ENCODE results near the gene C6orf132.

The C6orf132 gene

DNA sequence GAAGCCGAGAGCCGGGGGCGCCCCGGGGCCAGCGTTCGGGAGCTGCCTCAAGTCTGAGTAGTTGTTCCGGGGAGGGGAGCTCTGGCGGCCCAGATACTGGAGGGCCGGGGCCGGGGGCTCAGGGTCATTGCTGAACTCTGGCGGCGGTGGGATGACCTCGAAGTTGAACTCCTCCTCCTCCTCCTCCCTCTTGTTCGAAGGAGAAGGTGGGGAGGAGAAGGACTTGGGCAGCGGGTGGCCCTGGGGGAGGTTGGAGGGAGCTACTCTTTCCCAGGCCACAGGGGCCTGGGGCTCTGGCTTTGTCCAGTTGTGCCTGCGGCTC lies 37.7 kb downstream of the C6orf132 start:
- no peak for DNase-seq (ENCODE audit: low spot score)

DNA sequence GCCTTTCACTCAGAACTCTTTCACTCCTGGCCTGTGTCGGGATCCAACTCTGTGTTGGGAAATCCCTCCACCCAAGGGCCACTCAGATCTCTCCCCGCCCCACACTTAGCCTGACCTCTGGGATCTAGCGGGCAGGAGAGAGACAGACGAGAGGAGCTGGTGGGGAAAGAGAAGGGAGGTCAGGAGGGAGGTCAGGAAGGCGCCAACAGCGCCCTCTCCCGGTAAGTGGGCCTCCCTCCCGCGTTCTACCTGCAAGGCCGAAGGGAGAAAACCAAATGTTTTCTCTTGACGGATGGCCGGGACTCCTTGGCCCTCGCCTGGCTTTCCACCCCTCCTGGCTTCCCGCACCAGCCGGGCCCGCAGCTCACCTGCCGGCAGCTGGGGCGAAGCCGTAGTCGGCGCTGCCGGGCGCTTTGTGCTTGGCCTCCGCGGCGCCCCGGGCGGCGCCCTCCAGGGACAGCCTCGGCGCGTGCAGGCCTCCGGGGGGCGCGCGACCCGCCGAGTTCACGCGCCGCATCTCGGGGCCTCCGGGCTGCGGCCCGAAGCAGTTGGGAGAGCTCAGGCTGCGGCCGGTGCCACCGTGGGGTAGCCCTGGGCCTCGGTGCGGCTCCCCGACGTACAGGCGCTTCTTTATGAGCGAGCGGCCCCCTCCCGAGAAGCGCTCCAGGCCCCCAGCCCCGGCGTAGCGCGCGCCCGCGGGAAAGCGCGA lies 38.2 kb downstream of the C6orf132 start:
- peak; percentile 41 for DNase-seq (ENCODE audit: low spot score)

DNA sequence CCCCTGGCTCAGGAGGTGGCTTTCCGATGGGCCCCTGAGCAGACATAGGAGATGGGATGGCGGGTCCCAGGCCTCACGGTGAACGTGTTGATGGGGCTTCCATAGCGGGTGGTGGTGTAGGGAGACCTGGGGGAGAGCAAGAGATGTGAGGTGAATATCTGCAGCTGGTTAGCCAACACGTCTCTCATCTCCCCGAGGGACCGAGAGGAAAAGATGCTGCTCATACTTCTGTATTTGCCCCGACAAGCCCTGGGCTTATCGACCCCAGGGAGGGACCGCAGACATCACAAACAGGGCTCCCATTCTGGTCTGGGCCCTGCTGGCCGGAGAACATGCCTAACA lies 38.7 kb downstream of the C6orf132 start:
- no peak for DNase-seq (ENCODE audit: low spot score)

DNA sequence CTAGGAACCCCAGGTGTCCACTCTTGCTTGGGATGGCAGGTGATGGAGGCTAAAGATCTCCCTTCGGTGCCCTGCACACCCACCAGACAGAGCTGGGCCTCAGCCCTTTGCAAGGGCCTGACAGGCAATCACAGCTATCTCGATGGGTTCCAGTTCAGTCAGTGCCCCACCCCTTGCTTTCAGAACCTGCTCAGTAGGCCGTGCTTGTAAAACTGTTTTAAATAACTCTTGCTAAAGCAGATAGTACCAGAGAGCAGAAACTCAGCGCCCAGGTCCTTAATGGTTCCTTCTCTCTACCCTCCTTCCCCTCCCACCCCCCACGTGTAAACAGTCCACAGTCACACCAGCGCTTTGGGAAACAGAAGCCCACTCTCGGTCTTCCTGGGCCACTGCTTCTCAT lies 39.2 kb downstream of the C6orf132 start:
- DNase-seq (ENCODE audit: low spot score), result no peak

DNA sequence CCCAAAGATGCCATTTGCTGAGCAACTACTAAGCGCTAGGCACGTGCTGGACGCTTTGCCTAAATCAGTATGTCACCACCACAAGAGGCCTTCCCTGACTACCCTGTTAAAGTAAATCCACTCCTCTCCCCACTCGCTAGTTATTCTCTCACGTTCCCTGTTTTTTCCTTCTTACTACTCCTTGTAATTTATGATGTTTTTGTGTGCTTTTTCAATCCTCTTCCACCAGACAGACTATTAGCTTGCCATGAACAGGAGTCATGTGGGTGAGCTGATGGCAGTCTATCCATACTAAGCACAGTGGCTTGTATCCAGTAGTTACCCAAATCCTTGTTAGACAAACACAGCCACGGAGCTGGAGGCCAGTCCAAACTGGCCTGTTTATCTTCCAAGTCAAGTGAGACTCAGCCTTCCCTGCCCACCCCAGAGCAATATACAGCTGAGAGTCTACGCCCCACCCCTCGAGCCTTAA lies 41.2 kb downstream of the C6orf132 start:
- DNase-seq (ENCODE audit: low spot score), result peak; percentile 43

DNA sequence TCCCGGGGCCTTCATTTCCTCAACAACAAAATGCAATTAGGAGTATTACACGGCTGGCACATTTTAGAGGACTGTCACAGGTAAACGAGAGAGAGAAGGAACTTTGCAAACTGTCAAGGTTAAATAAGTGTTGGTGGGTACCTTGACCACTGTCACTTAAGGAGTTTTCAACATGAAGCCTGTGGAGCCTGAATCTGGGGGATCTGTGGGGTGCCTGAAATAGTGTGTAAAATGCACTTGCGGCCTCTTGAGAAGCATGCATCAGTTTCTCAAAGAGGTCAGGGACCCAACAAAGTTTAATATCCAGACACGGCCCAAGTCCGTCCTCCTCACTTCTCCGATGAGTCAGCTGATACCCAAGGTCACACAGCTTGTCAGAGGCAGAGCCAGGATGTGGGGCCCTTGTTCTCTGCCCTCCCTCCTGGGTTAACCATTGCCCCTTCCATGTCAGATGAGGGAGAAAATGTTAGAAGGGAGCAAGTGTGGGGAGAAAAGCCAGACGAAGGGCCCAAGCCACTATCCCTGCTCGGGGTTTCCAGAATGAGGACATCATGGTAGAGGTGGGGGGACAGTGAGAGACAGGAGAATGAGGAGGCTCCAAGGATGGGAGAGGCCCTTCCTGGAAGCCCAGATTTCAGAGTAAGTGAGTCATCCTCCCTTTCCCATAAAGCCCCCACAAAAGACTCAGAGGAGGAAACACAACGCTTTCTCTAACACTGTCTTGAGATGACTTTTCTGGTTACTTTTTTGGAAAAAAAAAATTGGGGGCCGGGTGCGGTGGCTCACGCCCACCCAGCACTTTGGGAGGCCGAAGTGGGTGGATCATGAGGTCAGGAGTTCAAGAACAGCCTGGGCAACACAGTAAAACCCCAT lies 42.2 kb downstream of the C6orf132 start:
- DNase-seq (ENCODE audit: low spot score), result peak; percentile 52

DNA sequence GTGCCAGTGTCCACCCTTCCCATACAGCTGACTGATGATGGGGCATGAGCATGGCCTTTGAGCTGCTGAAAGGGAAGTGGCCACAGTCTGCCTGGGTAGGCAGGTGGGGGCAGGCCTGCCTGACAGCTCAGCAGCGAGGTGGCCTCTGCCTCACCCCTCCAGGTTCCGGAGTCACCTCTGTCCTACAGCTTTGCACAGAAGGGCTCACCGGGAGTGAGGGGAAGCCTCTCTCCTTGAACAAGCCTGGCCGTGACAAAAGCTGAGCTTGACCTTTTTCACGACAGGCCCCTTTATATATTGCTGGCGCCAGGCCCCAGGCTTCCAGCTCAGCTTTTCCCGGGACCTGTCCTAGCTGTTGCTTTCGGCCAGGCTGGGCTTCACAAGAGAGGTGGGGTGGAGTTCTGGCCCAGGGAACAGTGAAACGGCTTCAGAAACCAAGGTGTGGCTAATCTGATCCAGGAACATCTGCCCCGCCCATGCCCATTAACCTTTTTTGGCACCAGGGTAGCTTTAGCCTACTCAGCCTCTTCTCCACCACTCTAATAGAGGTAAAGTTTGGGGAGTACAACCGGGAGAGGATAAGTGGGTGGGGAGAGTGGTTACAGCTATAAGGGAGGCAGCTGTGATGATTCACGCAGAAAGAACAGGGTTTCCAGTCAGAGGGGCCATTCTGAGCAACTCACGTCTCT lies 42.9 kb downstream of the C6orf132 start:
- peak; percentile 57 for DNase-seq (ENCODE audit: low spot score)

DNA sequence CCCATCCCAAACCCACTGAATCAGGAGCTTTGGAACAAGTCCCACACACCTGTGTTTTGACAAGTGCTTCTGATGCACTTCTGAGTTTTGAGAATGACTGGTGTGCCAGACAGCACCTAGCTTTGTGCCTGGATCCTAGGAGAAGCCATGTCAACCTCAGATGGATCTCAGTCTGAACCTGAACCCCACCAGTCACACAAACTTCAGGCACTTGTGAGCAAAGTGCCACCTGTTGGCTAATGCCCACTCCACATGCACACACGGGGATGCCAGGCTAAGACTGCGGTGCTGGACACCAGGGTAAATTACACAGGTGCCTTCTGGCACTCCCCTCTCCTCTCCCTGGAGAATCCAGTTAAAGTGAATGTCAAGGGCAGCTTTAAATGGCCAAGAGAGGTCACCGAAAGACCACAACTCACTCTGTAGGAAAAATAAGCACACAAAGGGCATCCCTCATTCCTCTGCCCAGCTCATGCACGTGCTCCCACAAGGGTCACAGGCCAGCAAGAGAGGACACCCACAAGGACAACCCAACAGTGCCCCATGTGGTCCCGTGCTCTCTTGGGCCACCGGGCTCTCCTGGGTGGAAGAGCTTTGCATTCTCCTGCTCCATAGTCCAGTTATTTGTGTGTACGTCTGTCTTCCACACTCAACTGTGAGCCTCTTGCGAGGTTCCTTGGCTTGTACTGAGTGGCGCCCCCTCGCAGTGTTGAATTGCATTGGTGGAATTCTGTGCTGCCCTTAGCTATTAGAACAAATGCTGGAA lies 46.5 kb downstream of the C6orf132 start:
- DNase-seq (ENCODE audit: low spot score), result no peak

DNA sequence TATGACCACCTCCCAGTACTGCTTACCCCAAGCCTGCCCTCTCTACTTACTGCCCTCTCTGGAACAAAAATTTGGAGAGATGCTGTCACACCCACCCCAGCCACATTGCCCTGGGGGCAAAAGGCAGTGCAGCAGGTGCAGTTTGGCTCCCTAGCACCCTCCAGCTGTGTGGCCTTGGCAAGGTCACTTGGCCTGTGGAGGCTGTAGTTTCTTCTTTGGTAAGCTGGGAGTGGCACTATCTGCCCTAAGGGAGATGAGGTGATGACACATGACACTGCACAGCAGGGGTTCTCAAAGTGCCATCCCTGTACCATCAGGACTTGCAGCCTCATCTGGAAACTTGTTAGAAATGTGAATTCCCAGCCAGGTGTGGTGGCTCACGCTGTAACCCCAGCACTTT lies 47.3 kb downstream of the C6orf132 start:
- no peak for DNase-seq (ENCODE audit: low spot score)

DNA sequence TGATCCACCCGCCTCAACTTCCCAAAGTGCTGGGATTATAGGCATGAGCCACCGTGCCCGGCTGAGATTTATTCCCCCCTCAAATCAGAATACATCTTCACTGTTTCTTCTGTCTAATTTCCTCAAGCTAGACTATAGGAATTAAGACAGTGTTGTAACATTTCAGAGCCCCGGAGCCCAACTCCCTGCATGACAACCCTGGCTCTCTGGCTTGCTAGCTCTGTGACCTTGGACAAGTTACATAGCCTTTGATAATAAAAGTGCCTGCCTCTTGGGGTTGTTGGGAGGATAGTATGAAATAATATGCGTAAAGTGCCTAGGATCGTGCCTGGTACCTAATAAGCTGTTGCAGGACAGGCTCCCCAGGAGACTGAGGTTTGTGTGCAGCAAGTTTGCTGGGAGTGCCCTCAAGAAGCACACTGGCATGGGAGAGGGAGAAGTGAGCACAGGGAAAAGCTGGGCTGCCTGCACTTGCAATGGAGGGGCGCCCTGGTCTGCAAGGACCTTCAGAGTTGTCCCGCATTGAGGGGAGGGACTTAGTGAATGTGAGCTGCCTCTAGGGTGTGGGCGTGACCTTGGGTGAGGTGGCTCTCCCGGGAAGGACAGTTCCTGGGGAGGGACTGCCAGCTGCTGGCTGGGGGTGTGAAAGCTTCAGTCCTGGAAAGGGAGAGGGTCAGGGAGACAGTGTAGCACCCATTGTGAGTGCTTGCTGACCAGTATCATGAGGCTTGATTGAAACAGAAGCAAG lies 48.7 kb downstream of the C6orf132 start:
- DNase-seq (ENCODE audit: low spot score), result no peak

DNA sequence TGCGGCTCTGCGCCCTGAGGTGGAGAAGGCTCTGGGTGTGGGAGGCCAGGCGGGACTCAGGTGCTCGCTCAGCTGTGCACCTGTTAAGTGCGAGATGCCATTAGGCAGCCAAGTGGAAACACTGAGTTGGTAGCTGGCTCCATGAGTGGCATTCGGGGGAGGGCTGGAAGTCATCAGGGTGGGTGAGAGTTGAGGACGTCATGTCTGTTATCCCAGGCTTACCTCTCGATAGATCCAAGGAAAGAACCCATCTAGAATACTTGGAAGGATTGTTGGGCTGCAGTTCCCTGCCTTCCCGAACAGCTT lies 50.7 kb downstream of the C6orf132 start:
- DNase-seq (ENCODE audit: low spot score), result no peak

DNA sequence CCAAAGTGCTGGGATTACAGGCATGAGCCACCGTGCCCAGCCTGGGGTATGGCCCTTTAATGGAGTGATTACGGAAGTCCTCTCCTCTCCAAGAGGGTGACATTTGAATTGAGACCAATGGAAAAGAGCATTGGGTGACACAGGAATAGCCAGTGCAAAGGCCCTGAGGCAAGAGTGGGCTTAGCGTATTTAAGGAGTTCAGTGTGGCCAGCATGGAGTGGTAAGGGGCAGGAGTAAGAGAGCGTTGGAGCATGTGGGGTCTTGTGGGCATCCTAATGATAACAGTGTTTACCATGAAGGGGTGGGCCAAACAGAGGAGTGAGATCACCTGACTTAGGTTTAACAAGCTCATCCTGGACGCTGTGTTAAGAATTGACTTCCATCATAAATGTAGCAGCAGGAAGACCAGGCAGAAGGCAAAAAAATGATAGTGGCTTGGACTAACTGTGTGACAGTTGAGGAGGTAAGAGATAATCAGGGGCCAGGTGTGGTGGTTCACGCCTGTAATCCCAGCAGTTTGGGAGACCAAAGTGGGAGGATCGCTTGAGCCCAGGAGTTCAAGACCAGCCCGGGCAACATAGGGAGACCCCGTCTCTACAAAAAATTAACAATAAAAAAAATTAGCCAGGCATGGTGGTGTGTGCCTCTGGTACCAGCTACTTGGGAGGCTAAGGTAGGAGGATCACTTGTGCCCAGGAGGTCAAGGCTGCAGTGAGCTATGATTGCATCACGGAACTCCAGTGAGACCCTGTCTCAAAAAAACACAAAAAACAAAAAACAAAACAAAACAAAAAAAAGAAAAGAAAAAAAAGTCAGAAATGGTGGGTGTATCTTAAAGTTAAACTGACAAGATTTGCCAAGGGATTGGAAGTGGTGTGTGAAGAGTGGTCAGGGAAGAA lies 51.4 kb downstream of the C6orf132 start:
- DNase-seq (ENCODE audit: low spot score), result no peak

DNA sequence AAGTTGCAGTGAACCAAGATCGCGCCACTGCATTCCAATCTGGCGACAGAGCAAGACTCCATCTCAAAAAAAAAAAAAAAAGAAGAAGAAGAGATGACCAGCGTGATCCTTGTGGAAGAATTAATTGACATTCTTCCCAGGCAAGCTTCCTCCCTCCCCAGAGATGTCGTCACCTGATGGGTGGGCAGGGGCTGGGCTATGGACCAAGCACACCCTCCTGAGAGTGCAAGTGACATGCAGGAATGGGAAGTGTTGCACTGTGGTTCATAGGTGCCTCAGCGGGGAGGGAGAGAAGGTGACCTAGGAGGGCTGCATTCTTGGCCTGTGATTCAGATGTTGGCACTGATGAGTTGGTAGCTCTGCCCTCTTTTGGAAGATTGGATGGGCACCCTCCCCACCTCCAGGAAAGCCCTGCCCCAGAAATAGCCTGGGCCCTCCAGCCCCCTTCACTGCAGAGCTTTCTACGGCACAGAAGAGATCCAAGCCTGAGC lies 54.3 kb downstream of the C6orf132 start:
- no peak for DNase-seq (ENCODE audit: low spot score)

DNA sequence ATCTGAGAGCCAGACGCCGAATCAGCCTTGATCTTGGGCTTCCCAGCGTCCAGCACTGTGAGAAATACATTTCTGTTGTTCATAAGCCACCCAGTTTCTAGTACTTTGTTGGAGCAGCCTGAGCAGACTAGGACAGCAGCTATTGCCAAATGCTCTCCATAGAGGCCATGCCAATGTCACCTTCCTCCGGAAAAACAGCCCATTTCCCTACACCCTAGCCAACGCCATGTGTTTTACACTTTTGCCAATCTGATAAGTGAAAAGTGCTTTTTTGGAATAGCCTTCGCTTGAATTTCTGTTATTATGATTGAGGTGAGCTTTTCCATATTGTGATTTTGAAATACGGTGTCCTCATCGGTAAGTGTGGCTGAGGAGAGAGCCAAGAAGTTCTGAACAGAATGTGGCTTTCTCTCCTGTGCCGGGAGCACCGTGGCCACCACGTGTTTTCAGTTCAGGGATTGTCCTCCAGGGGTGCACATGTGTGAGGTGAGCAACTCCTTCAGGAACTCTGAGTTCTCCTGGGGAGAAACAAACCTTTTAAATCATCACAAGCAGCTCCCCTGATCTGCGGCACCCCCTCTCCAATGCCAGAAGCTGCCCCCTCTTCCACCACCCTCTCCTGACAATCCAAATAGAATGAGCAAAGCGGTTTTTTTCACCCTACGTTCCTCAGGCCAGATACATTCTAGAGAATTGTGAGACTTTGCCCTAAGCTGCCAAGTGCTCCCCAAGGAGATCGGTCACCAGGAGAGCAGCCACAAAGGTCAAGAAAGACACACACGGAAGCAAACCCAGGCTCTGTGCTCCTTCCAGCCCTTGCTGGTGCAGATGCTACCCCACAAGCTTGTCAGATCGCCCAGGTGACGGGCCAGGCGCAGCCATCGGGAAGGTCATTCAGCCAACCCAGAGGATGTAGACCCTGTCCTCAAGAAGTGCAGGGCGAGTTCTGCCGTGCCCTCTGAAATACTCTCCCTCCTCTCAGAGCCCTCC lies 56.1 kb downstream of the C6orf132 start:
- DNase-seq (ENCODE audit: low spot score), result no peak

DNA sequence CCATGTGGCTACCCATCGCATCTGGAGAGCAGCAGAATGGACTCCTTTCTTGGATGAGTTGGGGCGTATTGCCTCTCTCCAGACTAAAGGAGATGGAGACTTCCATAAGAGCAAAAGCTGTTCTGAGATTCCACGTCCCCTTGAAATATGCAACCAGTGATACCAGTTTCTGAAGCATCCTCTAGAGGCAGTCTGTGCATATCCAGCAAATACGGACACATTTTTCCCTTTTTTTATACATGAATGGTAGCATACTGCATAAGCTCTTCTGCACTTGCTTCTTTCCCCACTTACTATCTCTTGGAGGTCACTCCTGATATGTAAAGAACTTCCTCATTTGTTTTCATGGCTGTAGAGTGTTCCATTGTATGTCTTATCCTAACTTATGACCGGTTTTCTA lies 57.5 kb downstream of the C6orf132 start:
- DNase-seq (ENCODE audit: low spot score), result no peak

DNA sequence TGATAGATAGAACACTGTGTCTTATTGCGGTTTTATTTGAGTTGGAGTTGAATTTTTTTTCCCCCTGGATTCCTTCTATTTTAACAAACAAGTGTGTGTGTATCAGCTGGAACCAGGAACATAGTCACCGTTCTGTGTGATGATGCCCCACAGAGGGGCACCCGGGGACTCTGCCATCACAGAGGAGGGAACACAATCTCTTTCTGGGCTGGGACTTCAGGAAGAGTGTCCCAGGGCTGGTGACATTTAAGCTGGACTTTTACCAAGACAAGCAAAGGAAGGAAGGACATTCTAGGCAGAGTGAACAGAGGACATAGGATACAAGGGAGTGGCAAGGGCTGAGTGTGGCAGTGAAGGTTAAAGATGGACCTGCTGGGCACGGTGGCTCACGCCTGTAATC lies 58.9 kb downstream of the C6orf132 start:
- no peak for DNase-seq (ENCODE audit: low spot score)

DNA sequence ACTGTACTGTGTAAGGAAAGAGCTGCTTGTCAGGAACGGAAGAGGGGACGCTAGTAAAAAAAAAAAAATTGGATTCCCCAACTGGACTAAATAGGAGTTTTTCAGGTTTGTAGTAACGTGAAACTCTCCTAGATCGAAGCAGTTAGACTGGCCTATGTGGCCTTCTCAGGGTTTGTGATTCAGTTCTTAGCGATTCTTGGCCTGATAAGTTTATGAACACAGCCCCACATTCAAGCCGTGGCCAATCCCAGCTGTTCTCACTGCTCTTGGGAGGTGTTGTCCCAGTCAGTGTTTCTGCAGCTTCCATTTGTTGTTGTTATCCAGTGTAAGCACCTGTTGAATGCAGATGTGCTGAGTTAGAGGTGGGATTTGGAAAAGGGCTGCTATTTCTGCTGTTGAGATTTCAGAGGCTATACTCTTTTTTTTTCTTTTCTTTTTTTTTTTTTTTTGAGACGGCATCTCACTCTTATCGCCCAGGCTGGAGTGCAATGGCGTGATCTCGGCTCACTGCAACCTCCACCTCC lies 62.4 kb downstream of the C6orf132 start:
- no peak for DNase-seq (ENCODE audit: low spot score)

DNA sequence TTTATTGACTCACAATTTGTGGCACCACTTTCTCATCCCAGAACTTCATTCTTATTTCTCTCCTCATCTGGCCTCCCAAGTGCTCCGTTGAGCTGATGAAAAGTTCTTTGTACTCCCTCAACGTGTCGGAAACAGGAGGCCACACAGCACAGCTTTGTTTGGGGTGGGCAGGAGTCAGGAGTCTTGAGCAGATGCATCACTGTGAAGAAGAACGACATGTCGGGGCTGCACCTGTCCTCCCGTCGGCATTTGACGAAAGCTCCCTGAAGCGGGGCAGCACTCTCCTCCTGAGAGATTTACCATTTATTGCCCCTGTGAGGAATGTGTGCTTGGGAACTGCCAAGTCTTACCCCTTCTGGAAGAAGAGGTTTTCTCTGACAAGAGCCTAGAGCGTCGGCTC lies 64.0 kb downstream of the C6orf132 start:
- no peak for DNase-seq (ENCODE audit: low spot score)

All from hepatic stellate cell (primary cell).